Endometrial microvascular endothelial cells (primary cell): ENCODE data around the gene MCOLN3. TPM values are rescaled to one million over a fixed set of nuclear protein-coding genes. Genes with fewer than 3 reads are reported as not detected.
"Not testable (repeated sequence)": the region's sequence is repeated elsewhere in the genome, so short reads cannot be mapped to it uniquely, and the experiment has no call there.

ENCODE experiments used
- in situ Hi-C: cut with HindIII; loops from 2 replicates; pipeline ENCODE4 v1.10.0; 2017; ENCODE audit warnings: low sequenced_read_pairs, low pct_unique_long_range_greater_than_20kb; ENCODE audit errors: inconsistent ontology term
- total RNA-seq: library from RNA; depleted of rRNA; stranded (reverse); fragments of >200 nt; gene quantifications from one replicate; pipeline ENCODE4 v1.2.3, GENCODE V29; 2015; ENCODE audit errors: inconsistent ontology term

Gene MCOLN3
- total RNA-seq, 1 donor from 2014 or later, result not detected

GRCh38 chr1:84997667-84998600, 50.4 kb downstream of the MCOLN3 start:
- in situ Hi-C loops, result no loop called here

DNA sequence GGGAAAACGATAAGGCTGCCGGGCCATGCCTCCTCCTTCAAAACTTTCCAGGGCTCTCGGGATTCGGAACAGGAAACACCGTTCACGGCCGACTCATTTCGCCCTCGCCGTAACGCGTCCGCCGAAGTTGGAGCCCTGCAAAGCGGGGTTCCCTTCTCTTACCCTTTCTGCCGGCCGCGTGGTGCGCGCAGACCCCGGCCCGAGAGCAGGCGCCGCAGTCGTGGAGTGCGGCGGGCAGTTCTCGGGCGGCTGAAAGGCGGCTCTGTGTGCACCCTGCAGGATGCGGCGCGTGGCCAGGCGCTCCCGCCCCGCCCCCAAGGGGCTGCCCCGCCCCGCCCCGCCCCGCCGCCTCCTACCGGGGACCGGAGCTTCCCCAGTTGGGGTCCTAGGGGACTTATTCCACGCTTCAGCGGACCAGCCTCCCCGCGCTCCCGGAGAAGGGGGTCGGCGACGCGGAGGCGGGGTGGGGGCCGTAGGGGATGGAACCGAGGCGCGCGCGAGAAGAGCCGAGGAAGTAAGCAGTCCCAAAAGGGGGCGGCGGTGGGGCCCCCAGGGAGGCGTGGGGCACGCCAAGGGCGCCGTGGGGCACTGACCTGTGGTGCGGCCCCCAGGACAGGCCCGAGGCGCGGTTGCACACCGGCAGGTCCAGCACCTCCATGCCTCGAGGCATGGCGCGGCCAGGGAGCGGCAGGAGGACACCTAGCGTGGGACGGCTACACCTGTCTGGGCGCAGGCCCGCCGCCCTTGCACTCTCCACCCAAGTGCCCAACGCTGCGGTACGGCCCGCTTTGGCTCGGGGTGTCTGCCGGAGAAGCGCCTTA, 51.2 kb downstream of the MCOLN3 start, which contains the start of gene MCOLN2:
TSS of gene MCOLN2 (minus strand) at position 268 of the 821 bp plus-strand sequence. CDS start at position 27, 241 bp downstream.
- in situ Hi-C loops, result no loop called here

DNA sequence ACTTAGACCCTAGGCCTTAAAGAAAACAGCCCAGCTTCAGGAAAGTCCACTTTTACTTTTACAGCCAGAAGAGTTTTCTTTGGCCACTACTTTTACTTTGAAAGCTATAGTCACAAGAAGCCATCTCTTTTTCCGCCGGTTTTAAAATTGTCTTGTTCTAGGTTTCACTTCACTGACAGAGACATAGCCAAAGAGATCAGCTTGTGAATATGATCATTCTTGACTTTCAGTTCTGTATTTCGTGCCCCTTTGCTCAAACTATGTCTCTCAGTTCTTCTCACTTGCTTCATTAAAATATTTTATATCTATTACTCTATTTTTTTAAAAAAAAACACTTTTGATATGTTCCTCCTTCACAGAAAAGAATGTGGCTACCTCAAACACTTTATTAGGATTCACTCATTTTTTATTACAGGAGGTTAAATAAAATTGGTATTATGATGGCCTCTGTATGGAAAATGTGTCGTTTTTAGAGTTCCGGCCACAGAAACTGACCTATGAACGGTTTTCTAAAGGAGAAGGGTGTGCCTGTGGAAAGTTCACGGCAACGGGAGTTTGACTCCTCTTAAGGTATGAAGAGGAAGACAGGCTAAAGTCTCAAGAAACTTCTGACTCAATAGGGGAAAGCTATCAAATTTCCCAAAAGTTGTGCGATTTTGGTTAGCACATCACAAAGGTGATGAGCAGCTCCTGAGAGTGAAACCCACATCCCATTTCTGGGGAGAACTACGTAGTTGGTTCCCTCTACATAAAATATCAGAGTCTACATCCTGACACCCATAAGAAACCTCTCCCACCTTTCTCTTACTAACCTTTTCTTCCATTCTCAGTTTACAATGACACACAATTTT, 52.6 kb downstream of the MCOLN3 start:
- in situ Hi-C loops, result no loop called here

GRCh38 chr1:84991097-84991920, 57.0 kb downstream of the MCOLN3 start:
- in situ Hi-C loops, result no loop called here

GRCh38 chr1:84988588-84988987, 59.7 kb downstream of the MCOLN3 start:
- in situ Hi-C loops, result no loop called here

GRCh38 chr1:84986561-84986960, 61.7 kb downstream of the MCOLN3 start:
- in situ Hi-C loops, result not testable (repeated sequence)

DNA sequence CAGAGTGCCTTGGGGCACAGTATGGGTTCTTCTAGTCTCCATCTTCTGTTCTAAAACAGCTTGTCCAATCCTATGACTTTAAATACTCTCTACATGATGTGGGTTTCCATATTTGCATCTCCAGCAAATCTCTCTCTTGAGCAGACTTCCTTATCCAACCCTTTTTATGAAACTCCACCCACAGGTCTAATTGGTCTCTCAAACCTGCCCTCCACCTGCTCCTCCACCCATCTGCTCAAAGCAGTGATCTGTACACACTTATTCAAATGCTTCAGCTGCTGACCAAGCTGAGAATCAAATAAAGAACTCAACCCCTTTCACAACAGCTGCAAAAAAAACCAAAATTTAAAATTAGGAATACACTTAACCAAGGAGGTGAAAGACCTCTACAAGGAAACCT, 62.9 kb downstream of the MCOLN3 start:
- in situ Hi-C loops, result no loop called here

GRCh38 chr1:84982395-84982794, 65.9 kb downstream of the MCOLN3 start:
- in situ Hi-C loops, result no loop called here

DNA sequence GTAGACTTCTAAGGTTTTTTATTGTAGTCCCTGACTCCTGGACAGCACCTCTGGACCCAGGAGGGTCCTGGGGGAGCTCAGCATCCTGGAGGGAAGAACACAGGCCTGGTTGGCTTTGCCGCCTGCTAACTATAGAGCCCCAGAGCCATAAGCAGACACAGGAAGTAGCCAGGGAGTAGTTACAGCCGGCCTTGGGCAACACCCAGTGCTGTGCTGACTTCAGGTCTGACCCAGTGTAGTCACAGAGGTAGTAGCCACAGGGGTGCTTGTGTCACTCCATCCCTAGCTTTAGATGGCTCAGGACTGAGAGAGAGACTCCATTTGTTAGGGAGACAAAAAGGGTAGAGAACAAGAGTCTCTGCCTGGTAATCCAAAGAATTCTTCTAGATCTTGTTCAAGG, 73.3 kb downstream of the MCOLN3 start:
- in situ Hi-C loops, result no loop called here

- in situ Hi-C loops, result no loop called here
Observed at GRCh38 chr1:84973498-84974334, 74.6 kb downstream of the MCOLN3 start.

DNA sequence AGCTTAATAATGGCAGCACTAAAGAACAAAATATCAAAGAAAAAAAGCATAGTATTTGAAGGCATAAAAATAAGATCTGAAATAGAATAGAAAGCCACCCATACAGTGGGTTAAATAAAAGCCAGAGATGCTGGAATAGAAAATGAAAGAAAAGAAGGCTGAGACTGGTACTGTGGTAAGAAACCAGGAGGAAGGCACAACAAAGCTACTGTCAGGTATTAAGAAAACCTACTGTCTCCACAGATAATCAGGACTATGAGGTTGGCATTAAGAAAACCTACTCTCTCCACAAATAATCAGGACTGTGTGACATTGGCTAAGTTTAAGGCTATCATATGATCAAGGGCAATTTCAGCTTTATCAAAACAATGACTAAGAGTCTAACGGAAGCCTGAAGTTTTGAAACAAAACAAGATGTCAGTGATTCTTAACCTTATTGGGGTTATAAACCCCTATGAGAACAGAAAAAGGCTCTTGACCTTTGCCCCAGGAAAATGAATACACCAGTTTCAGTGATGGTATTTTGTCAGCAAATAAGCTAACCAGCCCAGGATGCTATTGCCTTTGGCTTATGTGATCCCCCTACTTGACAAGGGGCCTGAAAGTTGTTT, 75.8 kb downstream of the MCOLN3 start:
- in situ Hi-C loops, result no loop called here

GRCh38 chr1:84971957-84972356, 76.3 kb downstream of the MCOLN3 start:
- in situ Hi-C loops, result no loop called here

DNA sequence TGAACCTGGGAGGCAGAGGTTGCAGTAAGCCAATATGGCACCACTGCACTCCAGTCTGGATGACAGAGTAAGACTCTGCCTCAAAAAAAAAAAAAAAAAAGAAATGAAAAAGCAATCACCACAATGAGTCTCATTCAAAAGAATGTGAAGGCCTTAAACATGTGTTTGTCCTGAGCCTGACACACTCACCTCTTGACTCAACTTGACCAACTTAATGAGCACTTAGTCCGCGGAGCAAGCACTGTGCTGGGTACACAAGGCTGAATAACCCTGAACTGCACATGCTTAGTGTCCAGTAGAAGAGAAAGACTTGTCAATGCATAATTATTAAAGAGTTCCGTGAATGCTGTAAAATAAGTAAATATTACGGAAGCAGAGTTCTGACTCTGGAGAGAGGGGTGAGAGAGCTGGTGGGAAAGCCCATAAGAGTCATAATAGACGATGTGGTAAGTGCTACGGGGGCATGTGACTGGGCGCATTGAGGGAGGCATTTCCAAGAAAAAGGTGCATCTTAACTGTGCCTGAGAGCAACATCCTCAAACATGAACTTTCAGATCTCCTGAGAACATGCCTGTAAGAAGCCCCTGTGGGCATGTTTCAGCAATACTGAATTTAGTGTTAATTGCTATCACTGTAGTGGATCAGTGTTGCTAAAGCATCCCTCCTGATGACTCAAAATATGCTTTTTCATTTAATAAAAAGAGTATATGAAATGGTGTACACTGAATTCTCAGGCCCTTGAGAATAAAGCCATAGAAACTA, 78.6 kb downstream of the MCOLN3 start:
- in situ Hi-C loops, result no loop called here

GRCh38 chr1:84968865-84969264, 79.4 kb downstream of the MCOLN3 start:
- in situ Hi-C loops, result no loop called here

DNA sequence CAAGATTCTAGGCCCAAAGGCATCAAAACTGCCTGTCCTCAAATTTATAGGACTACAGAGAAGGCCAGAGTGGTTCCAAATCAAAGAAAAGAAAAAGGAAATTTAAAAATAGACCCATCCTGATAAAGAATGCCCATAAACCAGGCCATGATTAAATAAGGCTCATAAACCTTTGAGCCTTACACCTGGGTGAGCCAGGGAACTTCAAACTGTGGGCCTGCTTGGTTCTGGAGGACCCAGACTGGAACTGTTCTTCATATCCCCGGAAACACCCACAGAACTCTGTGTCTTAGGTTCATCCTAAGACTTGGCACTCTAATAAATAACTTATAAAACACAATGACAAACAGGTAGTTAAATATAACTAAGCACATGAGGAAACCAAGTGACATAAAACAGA, 80.2 kb downstream of the MCOLN3 start:
- in situ Hi-C loops, result no loop called here
